ENCODE results near the gene SLC5A12. TPM values are rescaled to one million over a fixed set of nuclear protein-coding genes. Genes with fewer than 3 reads are reported as not detected.

Gene SLC5A12
- polyA plus RNA-seq, 1 donor from 2014 or later = not detected

DNA sequence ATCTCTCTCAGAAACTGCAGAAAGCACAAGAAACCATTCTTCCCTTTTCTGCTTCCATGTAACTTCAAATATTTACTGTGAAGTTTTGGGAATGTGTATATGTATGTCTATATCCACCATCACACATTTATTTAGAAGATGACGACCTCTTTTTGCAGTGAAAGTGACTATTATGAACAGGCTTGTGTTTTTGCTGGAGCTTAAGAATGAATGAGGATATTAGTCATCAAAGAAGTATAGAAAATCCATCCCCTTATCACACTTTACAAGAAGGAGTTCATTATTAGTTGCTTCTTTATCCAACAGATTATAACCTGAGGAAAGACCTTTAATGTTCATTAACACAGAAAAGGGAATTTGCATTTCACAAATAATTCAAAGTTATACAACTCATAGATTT lies 21.1 kb upstream of the SLC5A12 start:
- Histone ChIP-seq H3K9me2 (ENCODE audit: insufficient read depth, low read length) (no peaks in the 10 kb centered on the region), H3F3A (ENCODE audit: insufficient read depth, low read length, poor library complexity, severe bottlenecking) (no peaks in the 10 kb centered on the region), H3K27ac (ENCODE audit: low read length) (no peak overlapping the region), H3K4me2 (ENCODE audit: low read length) (no peak overlapping the region), H3K9me3 (ENCODE audit: low read length) (no peaks in the 10 kb centered on the region), H2AFZ (ENCODE audit: low read depth, low read length) (no peak overlapping the region), H3K36me3 (ENCODE audit: insufficient read depth, low read length) (no peaks in the 10 kb centered on the region), H3K9ac (ENCODE audit: low read length) (no peak overlapping the region), H3K4me3 (ENCODE audit: low read length) (no peak overlapping the region), H4K20me1 (ENCODE audit: insufficient read depth) (no peaks in the 10 kb centered on the region), H3K79me2 (replicated peaks; ENCODE audit: insufficient read depth, low read length) (no peaks in the 10 kb centered on the region), H3K27me3 (ENCODE audit: insufficient read depth, low read depth, low read length) (no peaks in the 10 kb centered on the region)
- no peak for TF ChIP-seq RAD21 (conservative IDR thresholded peaks at IDR 0.05)
- no peak for TF ChIP-seq EZH2 (IDR thresholded peaks at IDR 0.05; ENCODE audit: borderline replicate concordance, insufficient read depth, low read length, poor library complexity, severe bottlenecking)
- TF ChIP-seq MXI1 (conservative IDR thresholded peaks at IDR 0.05; ENCODE audit: poor library complexity, severe bottlenecking) = no peak
- TF ChIP-seq, protein P1, sequence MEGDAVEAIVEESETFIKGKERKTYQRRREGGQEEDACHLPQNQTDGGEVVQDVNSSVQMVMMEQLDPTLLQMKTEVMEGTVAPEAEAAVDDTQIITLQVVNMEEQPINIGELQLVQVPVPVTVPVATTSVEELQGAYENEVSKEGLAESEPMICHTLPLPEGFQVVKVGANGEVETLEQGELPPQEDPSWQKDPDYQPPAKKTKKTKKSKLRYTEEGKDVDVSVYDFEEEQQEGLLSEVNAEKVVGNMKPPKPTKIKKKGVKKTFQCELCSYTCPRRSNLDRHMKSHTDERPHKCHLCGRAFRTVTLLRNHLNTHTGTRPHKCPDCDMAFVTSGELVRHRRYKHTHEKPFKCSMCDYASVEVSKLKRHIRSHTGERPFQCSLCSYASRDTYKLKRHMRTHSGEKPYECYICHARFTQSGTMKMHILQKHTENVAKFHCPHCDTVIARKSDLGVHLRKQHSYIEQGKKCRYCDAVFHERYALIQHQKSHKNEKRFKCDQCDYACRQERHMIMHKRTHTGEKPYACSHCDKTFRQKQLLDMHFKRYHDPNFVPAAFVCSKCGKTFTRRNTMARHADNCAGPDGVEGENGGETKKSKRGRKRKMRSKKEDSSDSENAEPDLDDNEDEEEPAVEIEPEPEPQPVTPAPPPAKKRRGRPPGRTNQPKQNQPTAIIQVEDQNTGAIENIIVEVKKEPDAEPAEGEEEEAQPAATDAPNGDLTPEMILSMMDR (IDR thresholded peaks at IDR 0.05; ENCODE audit: poor library complexity, severe bottlenecking) = no peak
- no peak for TF ChIP-seq SMC3 (conservative IDR thresholded peaks at IDR 0.05; ENCODE audit: poor library complexity)
- TF ChIP-seq EP300 (conservative IDR thresholded peaks at IDR 0.05; ENCODE audit: poor library complexity, severe bottlenecking) = no peak
- TF ChIP-seq POLR2AphosphoS5 (IDR thresholded peaks at IDR 0.05) = no peak
- TF ChIP-seq, protein P2, sequence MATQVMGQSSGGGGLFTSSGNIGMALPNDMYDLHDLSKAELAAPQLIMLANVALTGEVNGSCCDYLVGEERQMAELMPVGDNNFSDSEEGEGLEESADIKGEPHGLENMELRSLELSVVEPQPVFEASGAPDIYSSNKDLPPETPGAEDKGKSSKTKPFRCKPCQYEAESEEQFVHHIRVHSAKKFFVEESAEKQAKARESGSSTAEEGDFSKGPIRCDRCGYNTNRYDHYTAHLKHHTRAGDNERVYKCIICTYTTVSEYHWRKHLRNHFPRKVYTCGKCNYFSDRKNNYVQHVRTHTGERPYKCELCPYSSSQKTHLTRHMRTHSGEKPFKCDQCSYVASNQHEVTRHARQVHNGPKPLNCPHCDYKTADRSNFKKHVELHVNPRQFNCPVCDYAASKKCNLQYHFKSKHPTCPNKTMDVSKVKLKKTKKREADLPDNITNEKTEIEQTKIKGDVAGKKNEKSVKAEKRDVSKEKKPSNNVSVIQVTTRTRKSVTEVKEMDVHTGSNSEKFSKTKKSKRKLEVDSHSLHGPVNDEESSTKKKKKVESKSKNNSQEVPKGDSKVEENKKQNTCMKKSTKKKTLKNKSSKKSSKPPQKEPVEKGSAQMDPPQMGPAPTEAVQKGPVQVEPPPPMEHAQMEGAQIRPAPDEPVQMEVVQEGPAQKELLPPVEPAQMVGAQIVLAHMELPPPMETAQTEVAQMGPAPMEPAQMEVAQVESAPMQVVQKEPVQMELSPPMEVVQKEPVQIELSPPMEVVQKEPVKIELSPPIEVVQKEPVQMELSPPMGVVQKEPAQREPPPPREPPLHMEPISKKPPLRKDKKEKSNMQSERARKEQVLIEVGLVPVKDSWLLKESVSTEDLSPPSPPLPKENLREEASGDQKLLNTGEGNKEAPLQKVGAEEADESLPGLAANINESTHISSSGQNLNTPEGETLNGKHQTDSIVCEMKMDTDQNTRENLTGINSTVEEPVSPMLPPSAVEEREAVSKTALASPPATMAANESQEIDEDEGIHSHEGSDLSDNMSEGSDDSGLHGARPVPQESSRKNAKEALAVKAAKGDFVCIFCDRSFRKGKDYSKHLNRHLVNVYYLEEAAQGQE (IDR thresholded peaks at IDR 0.05; ENCODE audit: borderline replicate concordance) = no peak
- TF ChIP-seq TAF1 (IDR thresholded peaks at IDR 0.05; ENCODE audit: low read depth) = no peak

DNA sequence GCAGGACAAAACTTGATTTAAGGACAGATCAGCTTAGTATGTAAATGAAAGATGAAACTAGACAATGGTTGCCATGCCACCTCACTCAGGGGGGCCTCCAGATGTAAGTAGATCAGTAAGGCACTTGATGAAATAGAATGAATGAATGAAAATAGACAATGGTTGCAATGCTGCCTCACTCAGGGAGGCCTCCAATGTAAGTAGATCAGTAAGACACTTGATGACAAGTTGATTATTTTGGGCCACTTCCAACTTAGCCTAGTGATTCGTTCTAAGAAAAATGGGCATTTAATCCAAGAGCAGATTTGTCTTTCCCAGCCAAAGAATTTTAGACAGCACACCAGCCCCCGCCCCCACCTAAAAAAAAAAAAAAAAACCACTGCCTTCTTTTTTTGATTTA lies 19.2 kb upstream of the SLC5A12 start:
- Histone ChIP-seq H4K20me1 (ENCODE audit: insufficient read depth) (no peaks in the 10 kb centered on the region), H3K9ac (ENCODE audit: low read length) (no peak overlapping the region), H3K9me3 (ENCODE audit: low read length) (no peaks in the 10 kb centered on the region), H3K36me3 (ENCODE audit: insufficient read depth, low read length) (no peaks in the 10 kb centered on the region), H2AFZ (ENCODE audit: low read depth, low read length) (no peak overlapping the region), H3K79me2 (replicated peaks; ENCODE audit: insufficient read depth, low read length) (no peaks in the 10 kb centered on the region), H3F3A (ENCODE audit: insufficient read depth, low read length, poor library complexity, severe bottlenecking) (no peaks in the 10 kb centered on the region), H3K27ac (ENCODE audit: low read length) (no peak overlapping the region), H3K4me2 (ENCODE audit: low read length) (no peak overlapping the region), H3K9me2 (ENCODE audit: insufficient read depth, low read length) (no peaks in the 10 kb centered on the region), H3K4me3 (ENCODE audit: low read length) (no peak overlapping the region), H3K27me3 (ENCODE audit: insufficient read depth, low read depth, low read length) (no peaks in the 10 kb centered on the region)
- no peak for TF ChIP-seq EZH2 (IDR thresholded peaks at IDR 0.05; ENCODE audit: borderline replicate concordance, insufficient read depth, low read length, poor library complexity, severe bottlenecking)
- TF ChIP-seq POLR2AphosphoS5 (IDR thresholded peaks at IDR 0.05) = no peak
- TF ChIP-seq MXI1 (conservative IDR thresholded peaks at IDR 0.05; ENCODE audit: poor library complexity, severe bottlenecking) = no peak
- no peak for TF ChIP-seq TAF1 (IDR thresholded peaks at IDR 0.05; ENCODE audit: low read depth)
- no peak for TF ChIP-seq EP300 (conservative IDR thresholded peaks at IDR 0.05; ENCODE audit: poor library complexity, severe bottlenecking)
- TF ChIP-seq, protein P2 (IDR thresholded peaks at IDR 0.05; ENCODE audit: borderline replicate concordance) = no peak
- TF ChIP-seq RAD21 (conservative IDR thresholded peaks at IDR 0.05) = no peak
- TF ChIP-seq, protein P1 (IDR thresholded peaks at IDR 0.05; ENCODE audit: poor library complexity, severe bottlenecking) = no peak
- no peak for TF ChIP-seq SMC3 (conservative IDR thresholded peaks at IDR 0.05; ENCODE audit: poor library complexity)

All from neural cell (in vitro differentiated cells).